ENCODE measurements around the gene USP6NL.
A peak's percentile ranks its signal among the peaks of the same experiment; 100 is the strongest.
"Not testable (repeated sequence)": the region's sequence is repeated elsewhere in the genome, so short reads cannot be mapped to it uniquely, and the experiment has no call there.

Gene USP6NL

DNA sequence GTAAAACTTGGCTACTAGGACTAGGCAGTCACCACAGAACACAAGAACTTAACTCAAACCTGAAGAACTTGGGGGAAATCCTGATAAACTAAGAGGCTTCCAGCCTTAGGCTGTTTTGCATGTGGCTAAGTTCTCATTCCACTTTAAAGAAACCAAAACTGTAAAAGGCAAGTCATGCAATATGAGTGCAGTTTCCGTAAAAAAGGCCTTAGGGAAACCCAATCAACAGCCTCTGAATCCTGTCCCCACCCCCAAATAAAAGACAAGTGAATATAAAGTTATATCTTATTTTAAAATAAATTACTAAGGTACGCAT lies 95.1 kb downstream of the USP6NL start:
- no peak for DNase-seq (ENCODE audit: low read depth in 3 of 3)

GRCh38 chr10:11515596-11516430 lies 95.6 kb downstream of the USP6NL start:
- peak in 2 of 3 experiments; percentile 18 to 23 for DNase-seq (ENCODE audit: low read depth in 3 of 3)

DNA sequence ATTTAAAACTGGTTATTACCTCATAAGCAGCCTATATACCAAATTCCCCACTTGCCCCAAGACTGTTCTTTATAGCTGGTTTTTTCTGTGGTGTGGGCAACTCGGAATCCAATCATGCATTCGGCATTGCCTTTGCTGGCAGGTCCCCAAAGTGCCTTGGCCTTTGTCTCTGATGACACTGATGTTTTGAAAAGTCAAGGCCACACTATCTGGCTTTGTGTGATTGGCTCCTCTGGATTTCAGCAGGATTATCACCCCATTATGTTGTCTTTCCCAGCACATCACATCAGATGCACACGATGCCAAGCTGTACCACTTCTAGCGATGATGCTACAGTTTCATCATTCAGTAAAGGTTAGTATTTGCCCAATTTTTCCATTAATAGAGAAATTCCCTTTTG lies 97.7 kb downstream of the USP6NL start:
- no peak for DNase-seq (ENCODE audit: low read depth in 3 of 3)

DNA sequence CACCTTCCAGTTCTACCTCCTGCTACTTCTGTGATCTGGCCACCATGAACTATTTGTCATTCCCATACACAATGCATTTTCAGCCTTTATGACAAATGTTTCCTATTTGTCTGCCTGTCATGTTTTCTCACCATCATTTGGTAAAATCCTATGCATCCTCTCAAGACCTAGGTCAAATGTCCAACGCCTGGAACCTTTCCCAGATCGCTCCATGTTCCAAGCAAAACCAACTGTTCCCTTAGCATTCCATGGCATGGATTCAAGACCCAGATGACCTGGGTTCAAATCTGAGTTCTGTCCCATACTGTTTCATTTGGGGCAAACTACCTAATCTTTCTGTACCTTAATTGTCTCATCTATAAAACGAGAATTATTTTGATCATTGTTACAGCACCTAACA lies 98.9 kb downstream of the USP6NL start:
- DNase-seq (ENCODE audit: low read depth in 3 of 3) = no peak

DNA sequence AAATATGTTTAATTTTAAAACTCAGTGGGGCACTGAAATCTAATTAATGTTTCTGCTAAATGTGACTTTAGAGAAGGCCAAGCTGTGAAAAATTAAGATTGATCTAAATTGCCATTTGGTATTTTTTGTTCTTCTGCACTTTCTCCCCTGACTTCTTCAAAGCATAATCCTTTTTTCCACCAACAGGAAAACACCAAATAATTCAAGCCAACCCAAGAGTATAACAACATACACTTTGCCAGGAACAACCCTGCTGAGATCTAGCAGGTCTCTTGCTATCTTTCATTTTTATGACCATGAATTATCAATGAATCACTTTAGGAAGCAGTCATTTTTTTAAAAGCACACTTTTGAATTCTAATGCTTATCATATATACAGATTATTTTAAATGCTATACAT lies 100.1 kb downstream of the USP6NL start:
- no peak for DNase-seq (ENCODE audit: low read depth in 3 of 3)

DNA sequence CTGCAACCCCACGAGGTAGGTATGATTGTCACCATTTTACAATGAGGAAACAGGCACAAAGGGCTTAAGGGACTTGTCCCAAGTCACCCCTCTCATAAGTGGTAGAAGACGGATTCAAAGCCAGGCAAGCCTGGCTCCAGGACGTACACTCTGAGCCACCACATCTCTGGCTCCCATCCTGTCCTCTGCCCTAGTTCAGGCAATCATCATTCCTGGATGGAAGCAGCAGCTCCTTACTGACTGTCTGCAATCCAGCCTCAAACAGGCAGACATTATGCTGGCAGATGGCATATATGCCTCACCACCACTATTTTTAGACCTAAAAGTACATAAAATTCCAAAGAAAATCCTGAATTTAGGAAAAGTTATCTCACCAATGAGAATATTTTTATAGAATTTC lies 100.7 kb downstream of the USP6NL start:
- DNase-seq (ENCODE audit: low read depth in 3 of 3) = no peak

- no peak for DNase-seq (ENCODE audit: low read depth in 3 of 3)
Observed at GRCh38 chr10:11510281-11510680, 101.2 kb downstream of the USP6NL start.

GRCh38 chr10:11509036-11509435 lies 102.4 kb downstream of the USP6NL start:
- no peak for DNase-seq (ENCODE audit: low read depth in 3 of 3)

DNA sequence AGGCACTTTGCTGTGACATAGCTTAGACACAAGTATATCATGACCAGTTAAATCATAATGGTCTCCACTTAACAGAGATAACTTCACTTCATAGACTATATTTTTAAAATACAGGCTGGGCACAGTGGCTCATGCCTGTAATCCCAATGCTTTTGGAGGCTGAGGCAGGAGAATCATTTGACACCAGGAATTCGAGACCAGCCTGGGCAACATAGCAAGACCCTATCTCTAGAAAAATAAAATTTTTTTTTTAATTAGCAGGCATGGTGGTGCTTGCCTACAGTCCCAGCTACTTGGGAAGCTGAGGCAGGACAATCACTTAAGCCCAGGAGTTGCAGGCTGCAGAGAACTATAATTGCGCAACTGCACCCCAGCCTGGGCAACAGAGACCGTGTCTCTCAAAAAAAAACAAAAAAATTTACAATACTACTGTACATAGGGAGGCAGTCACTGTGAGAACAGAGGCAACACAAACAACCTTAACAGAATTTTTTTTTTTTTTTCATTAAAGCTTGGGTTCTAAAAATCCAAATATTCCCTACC lies 105.1 kb downstream of the USP6NL start:
- DNase-seq (ENCODE audit: low read depth in 3 of 3) = no peak

DNA sequence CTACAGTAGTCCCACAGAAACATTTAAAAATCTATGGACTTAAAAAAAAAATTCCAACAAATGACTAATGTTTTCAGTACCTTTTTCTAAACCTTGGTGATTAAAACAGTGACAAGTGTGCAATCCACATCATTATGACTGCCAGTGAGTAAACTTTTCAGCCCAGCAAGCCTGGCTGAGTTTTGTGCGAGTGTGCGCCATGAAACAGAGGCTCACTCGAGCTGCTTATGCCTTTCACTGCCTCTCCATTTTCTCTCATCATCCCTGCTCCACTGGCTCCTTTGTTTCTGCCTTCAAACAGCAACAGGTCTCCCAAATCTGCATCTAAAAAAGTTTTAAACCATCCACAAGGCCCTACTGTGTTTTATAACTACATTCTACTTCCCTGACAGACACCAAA lies 105.8 kb downstream of the USP6NL start:
- DNase-seq (ENCODE audit: low read depth in 3 of 3) = peak in 1 of 3 experiments; percentile 26

DNA sequence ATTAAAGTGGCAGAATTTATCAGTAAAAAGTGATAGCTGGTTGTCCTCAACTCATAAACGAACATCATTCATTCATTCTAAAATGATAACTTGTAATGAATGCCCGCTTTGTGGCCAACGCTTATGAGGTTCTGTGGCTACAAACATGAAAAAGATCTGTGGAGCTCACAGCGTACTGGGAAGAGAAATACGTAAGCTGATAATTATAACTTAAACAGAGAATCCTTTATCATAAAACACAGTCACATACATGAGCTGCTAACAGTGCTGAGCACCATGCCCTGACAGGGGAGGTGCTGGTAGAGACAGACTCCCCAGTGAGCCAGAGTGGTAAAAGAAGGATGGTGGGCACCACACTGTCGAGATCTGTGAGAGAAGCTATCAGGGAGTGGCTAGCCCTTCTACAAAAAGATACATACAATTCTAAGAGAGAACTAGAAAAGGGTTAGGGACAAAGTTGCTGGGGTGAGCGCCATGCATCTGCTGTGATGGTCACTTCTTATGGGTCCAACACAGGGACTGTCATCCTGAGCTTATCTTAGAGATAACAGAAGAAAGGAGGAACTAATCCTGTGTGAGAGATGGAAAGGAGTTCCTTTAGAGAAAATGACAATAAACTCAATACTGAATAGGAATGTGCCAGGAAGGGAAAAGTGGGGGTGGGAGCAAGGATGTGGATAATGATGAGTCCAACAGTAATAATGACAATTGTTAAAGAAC lies 106.7 kb downstream of the USP6NL start:
- DNase-seq (ENCODE audit: low read depth in 3 of 3) = no peak

GRCh38 chr10:11501600-11501999 lies 109.8 kb downstream of the USP6NL start:
- no peak for DNase-seq (ENCODE audit: low read depth in 3 of 3)

DNA sequence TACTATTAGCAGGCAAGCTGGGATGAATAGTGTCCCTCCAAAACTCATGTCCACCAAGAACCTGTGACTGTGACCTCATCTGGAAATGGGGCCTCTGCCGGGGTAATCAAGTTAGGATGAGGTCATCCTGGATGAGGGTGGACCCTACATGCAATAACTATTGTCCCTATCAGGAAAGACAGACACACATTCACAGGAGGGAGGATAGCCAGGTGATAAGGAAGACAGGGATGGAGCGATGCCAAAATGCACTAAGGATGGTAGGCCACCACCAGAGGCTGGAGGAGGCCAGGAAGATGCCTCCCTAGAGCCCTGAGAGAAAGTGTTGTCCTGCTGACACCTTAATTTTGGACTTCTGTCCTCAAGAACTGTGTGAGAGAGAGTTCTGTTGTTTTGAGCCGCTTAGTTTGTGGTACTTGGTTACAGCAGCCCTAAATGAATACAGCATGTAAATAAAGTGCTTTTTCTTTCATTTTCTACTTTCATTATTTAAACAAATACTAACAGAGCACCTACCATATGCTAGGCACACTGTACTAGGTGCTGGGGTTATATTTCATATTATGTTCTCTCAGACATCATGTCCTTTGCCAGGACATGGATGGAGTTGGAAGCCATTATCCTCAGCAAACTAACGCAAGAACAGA lies 111.9 kb downstream of the USP6NL start:
- DNase-seq (ENCODE audit: low read depth in 3 of 3) = no peak

DNA sequence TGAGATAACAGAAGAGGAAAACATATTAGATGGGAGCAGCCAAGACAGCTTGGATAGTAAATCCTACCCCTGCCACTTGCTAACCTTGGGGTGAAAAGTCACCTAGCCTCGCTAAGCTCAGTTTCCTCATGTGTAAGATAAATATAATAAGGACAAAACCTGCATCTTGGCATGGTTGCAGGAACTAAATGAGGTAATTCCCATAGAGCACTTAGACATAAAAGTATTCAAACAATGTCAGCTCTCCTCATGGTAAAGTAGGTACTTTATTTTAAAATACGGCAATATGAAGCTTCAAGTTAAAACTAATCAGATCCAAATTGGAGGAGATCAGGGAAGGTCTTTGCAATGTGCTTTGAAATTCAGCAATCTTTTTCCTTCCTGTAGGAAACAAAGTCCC lies 113.1 kb downstream of the USP6NL start:
- no peak for DNase-seq (ENCODE audit: low read depth in 3 of 3)

DNA sequence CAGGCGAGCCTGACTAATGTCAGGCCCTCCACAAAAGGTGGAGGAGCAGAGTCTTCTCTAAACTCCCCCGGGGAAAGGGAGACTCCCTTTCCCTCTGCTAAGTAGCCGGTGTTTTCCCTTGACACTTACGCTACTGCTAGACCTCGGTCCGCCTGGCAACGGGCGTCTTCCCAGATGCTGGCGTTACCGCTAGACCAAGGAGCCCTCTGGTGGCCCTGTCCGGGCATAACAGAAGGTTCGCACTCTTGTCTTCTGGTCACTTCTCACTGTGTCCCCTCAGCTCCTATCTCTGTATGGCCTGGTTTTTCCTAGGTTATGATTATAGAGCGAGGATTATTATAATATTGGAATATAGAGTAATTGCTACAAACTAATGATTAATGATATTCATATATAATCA lies 116.5 kb downstream of the USP6NL start:
- DNase-seq (ENCODE audit: low read depth in 3 of 3) = not testable (repeated sequence)

- DNase-seq (ENCODE audit: low read depth in 3 of 3) = no peak
Observed at GRCh38 chr10:11493646-11494045, 117.8 kb downstream of the USP6NL start.

GRCh38 chr10:11491087-11491486 lies 120.4 kb downstream of the USP6NL start:
- no peak for DNase-seq (ENCODE audit: low read depth in 3 of 3)

GRCh38 chr10:11489591-11489990 lies 121.9 kb downstream of the USP6NL start:
- DNase-seq (ENCODE audit: low read depth in 3 of 3) = no peak

DNA sequence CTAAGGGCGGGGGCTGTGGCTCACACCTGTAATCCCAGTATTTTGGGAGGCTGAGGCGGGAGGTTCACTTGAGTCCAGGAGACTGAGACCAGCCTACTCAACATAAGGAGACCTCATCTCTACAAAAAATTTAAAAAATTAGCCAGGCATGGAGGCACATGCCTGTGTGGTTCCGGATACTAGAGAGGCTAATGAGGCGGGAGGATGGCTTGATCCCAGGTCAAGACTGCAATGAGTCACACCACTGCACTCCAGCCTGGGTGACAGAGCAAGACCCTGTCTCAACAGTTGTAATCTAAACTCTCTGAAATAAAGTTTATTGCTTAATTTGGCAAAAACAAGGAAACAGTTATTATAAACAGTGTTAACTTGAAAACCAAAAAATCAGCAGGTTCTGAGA lies 123.3 kb downstream of the USP6NL start:
- DNase-seq (ENCODE audit: low read depth in 3 of 3) = no peak

GRCh38 chr10:11483201-11484148 lies 128.0 kb downstream of the USP6NL start:
- no peak for DNase-seq (ENCODE audit: low read depth in 3 of 3)

- DNase-seq (ENCODE audit: low read depth in 3 of 3) = no peak
Observed at GRCh38 chr10:11482306-11482705, 129.1 kb downstream of the USP6NL start.

Measured in stimulated activated CD4-positive, alpha-beta T cell treated with anti-CD3 and anti-CD28 coated beads, TNF-alpha, amount 100 ng/mL, for 24 hours (primary cell).